HL-60/S4 treated with phorbol 12-myristate 13-acetate at 8.2 ng/mL for 4 days and 3 days (cell line): Measurements from ENCODE around the gene CRTC1.

Experiments
- in situ Hi-C: fragments of 300-500 bp; cut with MboI; formaldehyde crosslinking; loops from 2 replicates; pipeline ENCODE4 v1.15.0; 2022; ENCODE audit warnings: low sequenced_read_pairs

Gene CRTC1

DNA sequence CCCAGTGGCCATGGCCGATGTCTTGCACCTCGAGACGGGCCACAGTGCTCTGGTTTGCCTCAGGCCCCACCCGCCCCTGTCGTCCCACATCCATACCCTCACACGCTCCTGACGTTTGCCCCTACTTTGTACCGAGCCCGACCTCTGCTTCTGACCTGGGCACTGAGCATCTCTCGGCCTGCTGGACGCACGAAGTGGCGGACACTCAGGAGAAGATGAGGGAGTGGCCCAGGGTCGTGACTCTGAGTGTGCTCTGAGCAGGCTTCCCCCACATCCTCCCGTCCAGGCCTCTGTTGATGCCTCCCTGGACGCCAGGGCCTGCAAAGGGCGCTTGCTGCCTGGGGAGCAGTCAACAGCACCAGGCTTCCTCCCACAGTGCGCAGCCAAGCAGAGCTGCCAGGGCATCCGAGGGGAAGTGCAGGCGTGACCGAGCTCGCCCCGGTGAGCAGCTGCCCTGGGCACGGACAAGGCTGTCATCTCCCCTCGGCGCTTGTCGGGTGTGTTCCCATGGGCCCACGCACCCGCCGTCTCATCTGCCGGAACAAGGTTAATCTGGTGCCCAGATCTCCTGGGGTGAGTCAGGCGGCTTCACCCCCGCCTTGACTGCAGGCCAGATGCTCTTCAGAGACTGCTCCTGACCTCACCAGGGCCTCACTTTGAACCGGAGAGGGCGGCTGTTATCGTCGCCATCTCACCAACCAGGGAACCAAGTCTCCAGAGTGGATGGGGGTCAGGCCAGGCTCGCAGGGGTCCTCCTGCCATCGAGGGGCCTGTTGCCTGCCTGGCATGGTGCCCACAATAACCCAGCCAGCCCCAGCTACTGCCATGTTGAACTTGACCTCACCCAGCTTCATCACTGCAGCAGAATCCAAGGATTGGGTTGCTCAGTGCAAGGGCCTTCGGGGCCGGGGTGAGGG, 80.5 kb downstream of the CRTC1 start:
- in situ Hi-C loops: no loop called here

- in situ Hi-C loops: no loop called here
Measured at GRCh38 chr19:18764591-18765051, 81.1 kb downstream of the CRTC1 start.

DNA sequence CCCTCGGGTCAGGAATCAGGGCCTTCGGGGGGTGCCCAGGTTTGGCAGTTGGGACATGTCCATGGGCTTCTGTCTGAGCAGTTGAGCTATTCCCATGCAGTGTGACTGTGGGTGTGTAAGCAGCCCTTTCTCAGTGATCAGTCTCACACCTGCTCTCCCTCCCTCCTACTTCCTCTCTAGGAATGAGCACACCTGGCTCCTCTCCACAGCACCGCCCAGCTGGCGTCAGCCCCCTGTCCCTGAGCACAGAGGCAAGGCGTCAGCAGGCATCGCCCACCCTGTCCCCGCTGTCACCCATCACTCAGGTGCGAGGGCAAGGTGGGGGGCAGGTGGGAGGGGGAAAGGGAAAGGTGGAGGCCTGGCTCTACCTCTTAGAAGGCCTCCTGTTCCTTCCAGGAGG, 81.7 kb downstream of the CRTC1 start:
- in situ Hi-C loops: no loop called here

DNA sequence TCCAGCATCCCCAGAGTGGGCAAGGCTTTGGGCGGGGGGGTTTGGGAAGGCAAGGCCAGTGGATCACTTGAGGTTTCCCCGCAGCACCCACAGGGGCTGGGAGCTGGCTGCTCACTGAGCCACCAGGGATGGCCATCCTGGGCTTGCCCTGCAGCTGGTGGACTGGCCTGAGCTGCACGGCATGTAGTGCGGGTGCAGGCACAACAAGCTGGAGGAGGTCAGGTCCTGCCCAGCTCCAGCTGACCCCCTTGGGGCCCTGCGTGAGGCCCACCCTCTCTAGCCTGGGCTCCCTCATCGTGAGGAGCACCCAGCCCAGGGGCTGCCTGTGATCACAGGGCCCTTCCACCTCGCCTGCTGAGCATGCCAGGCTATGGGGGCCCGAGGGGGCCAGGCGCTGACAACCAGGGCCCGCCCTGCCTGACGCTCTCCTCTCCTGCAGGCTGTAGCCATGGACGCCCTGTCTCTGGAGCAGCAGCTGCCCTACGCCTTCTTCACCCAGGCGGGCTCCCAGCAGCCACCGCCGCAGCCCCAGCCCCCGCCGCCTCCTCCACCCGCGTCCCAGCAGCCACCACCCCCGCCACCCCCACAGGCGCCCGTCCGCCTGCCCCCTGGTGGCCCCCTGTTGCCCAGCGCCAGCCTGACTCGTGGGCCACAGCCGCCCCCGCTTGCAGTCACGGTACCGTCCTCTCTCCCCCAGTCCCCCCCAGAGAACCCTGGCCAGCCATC, 84.7 kb downstream of the CRTC1 start:
- in situ Hi-C loops: no loop called here

- in situ Hi-C loops: no loop called here
Measured at GRCh38 chr19:18768997-18769891, 85.8 kb downstream of the CRTC1 start.

GRCh38 chr19:18769989-18770528, 86.6 kb downstream of the CRTC1 start:
- in situ Hi-C loops: no loop called here

- in situ Hi-C loops: no loop called here
Measured at GRCh38 chr19:18770663-18771327, 87.3 kb downstream of the CRTC1 start.

GRCh38 chr19:18771328-18772242, 88.1 kb downstream of the CRTC1 start:
- in situ Hi-C loops: no loop called here

- in situ Hi-C loops: no loop called here
Measured at GRCh38 chr19:18772620-18773587, 89.4 kb downstream of the CRTC1 start.

- in situ Hi-C loops: no loop called here
Measured at GRCh38 chr19:18773682-18774081, 90.2 kb downstream of the CRTC1 start.

DNA sequence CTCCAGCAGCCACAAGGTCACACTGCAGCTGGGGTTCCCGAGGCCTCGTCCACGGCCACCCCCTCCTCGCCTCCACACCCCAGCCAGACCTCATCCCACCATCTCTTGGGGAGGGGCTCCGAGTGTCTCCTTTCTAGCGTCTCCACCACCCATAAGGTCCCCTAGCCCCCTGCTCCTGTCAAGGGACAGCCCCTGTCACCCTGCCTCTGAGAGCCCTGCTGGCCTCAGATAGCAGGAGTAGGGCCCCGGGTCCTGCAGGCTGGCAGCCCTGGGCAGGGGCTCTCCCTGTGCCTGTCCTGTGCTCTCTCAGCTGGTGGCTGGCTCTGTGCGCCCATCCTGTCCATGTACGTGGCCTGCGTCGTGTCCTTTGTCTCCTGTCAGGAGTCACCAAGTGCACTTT, 90.6 kb downstream of the CRTC1 start:
- in situ Hi-C loops: no loop called here

DNA sequence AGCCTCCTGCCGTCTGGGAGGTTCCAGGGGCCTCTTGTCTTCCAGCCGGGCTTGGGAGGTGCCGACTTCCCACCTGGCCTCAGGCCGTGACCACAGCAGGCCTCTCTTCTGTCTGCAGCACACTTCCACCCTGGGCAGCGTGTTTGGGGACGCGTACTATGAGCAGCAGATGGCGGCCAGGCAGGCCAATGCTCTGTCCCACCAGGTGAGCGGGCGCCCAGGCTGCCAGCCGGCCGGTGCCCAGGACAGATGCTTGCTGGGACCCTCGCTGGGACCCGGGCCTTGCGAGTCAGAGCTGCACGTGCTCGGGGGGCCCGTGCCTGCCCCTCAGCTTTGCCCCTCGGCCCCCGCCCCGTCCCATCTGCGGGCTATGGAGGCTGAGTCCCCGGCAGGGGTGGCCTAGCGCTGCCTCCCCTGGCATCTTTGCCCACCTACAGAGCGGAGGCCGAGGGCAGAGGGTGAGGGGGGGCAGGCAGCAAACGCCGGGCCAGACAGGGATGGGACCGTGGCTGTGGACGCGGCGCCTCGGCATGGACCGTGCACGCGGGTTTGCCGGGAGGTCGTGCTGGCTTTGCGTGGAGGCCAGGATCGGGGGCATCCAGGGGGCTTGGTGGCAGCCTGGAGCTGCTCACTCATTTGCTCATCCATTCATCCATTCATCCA, 91.4 kb downstream of the CRTC1 start:
- in situ Hi-C loops: no loop called here

- in situ Hi-C loops: no loop called here
Measured at GRCh38 chr19:18775586-18776287, 92.3 kb downstream of the CRTC1 start.

- in situ Hi-C loops: no loop called here
Measured at GRCh38 chr19:18776288-18776594, 92.8 kb downstream of the CRTC1 start.

GRCh38 chr19:18776736-18777135, 93.3 kb downstream of the CRTC1 start:
- in situ Hi-C loops: no loop called here

DNA sequence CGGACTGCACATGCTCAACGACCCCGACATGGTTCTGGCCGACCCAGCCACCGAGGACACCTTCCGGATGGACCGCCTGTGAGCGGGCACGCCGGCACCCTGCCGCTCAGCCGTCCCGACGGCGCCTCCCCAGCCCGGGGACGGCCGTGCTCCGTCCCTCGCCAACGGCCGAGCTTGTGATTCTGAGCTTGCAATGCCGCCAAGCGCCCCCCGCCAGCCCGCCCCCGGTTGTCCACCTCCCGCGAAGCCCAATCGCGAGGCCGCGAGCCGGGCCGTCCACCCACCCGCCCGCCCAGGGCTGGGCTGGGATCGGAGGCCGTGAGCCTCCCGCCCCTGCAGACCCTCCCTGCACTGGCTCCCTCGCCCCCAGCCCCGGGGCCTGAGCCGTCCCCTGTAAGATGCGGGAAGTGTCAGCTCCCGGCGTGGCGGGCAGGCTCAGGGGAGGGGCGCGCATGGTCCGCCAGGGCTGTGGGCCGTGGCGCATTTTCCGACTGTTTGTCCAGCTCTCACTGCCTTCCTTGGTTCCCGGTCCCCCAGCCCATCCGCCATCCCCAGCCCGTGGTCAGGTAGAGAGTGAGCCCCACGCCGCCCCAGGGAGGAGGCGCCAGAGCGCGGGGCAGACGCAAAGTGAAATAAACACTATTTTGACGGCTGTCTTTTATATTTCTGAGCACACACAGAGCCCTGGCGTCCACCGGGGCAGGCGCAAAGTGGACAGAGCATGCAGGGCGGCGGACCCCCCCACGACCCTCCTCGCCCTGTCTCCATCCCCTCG, 94.0 kb downstream of the CRTC1 start:
- in situ Hi-C loops: no loop called here
